ENCODE results near the gene PAX5.

DNA sequence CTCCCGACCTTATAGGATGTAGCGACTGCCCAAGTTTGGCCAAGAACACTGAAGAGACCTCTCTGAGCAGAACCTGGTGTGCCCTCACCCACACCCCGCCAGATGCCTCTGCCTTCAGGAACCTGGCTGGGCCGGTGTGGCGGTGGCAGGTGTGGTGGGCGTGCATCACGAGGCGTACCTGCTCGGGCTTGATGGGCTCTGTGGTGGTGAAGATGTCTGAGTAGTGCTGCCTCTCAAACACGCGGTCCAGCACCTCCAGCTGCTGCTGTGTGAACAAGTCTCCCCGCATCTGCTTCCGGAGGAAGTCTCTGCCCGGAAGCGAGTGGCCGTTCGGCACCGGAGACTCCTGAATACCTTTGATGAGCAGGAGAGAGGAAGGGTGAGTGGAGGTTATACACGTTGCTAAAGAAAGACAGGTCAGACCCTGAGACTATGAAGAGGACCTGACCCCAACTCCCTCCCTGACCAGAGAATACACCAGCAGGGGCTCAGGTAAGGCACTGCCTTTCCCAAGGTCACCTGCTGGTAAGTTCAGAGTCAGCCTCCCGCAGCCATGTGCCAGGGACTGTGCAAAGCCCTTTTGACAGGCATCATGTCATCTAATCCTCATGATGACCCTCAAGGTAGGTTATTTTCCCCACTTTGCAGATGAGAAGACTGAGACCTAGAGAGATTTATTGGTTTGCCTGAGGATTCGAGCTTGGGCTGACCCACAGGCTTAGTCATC is 67.5 kb downstream of the PAX5 start:
- TF ChIP-seq RXRA (IDR thresholded peaks at IDR 0.05; ENCODE audit: borderline replicate concordance, low read depth) = no peak
- no peak for TF ChIP-seq RFX5 (IDR thresholded peaks at IDR 0.05; ENCODE audit: low read length)
- TF ChIP-seq, protein P1, sequence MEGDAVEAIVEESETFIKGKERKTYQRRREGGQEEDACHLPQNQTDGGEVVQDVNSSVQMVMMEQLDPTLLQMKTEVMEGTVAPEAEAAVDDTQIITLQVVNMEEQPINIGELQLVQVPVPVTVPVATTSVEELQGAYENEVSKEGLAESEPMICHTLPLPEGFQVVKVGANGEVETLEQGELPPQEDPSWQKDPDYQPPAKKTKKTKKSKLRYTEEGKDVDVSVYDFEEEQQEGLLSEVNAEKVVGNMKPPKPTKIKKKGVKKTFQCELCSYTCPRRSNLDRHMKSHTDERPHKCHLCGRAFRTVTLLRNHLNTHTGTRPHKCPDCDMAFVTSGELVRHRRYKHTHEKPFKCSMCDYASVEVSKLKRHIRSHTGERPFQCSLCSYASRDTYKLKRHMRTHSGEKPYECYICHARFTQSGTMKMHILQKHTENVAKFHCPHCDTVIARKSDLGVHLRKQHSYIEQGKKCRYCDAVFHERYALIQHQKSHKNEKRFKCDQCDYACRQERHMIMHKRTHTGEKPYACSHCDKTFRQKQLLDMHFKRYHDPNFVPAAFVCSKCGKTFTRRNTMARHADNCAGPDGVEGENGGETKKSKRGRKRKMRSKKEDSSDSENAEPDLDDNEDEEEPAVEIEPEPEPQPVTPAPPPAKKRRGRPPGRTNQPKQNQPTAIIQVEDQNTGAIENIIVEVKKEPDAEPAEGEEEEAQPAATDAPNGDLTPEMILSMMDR (IDR thresholded peaks at IDR 0.05) = no peak
- no peak for TF ChIP-seq GABPA (IDR thresholded peaks at IDR 0.05; ENCODE audit: low read depth)
- TF ChIP-seq, protein P2, sequence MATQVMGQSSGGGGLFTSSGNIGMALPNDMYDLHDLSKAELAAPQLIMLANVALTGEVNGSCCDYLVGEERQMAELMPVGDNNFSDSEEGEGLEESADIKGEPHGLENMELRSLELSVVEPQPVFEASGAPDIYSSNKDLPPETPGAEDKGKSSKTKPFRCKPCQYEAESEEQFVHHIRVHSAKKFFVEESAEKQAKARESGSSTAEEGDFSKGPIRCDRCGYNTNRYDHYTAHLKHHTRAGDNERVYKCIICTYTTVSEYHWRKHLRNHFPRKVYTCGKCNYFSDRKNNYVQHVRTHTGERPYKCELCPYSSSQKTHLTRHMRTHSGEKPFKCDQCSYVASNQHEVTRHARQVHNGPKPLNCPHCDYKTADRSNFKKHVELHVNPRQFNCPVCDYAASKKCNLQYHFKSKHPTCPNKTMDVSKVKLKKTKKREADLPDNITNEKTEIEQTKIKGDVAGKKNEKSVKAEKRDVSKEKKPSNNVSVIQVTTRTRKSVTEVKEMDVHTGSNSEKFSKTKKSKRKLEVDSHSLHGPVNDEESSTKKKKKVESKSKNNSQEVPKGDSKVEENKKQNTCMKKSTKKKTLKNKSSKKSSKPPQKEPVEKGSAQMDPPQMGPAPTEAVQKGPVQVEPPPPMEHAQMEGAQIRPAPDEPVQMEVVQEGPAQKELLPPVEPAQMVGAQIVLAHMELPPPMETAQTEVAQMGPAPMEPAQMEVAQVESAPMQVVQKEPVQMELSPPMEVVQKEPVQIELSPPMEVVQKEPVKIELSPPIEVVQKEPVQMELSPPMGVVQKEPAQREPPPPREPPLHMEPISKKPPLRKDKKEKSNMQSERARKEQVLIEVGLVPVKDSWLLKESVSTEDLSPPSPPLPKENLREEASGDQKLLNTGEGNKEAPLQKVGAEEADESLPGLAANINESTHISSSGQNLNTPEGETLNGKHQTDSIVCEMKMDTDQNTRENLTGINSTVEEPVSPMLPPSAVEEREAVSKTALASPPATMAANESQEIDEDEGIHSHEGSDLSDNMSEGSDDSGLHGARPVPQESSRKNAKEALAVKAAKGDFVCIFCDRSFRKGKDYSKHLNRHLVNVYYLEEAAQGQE (IDR thresholded peaks at IDR 0.05; ENCODE audit: low read depth, low read length) = no peak
- no peak for TF ChIP-seq TAF1 (IDR thresholded peaks at IDR 0.05; ENCODE audit: borderline replicate concordance, low read depth, low read length)
- no peak for TF ChIP-seq SIN3A (IDR thresholded peaks at IDR 0.05; ENCODE audit: borderline replicate concordance, low read depth, low read length)
- TF ChIP-seq EZH2phosphoT487 (IDR thresholded peaks at IDR 0.05; ENCODE audit: borderline replicate concordance, low read depth) = no peak
- no peak for TF ChIP-seq POLR2AphosphoS5 (IDR thresholded peaks at IDR 0.05; ENCODE audit: low read depth, low read length)
- TF ChIP-seq GATA2 (CRISPR knock-in tag; IDR thresholded peaks at IDR 0.05) = no peak
- TF ChIP-seq EP300 (IDR thresholded peaks at IDR 0.05; ENCODE audit: borderline replicate concordance in 1 of 2, low read depth in 1 of 2, low read length in 1 of 2) = no peak
- TF ChIP-seq FOXM1 (IDR thresholded peaks at IDR 0.05; ENCODE audit: low read depth) = no peak
- TF ChIP-seq MXI1 (IDR thresholded peaks at IDR 0.05; ENCODE audit: low read depth, low read length) = no peak
- no peak for TF ChIP-seq TCF12 (IDR thresholded peaks at IDR 0.05)
